Sigmoid colon (tissue), 7 donors: ENCODE results near the gene RAB36. TPM values are rescaled to one million over a fixed set of nuclear protein-coding genes. Genes with fewer than 3 reads are reported as not detected.

Experiments used
- DNase-seq: peaks from one replicate; pipeline ENCODE4 v3.0.0-alpha.2; 2019
- H3K27ac ChIP-seq, 4 donors: fragments of 200-600 bp; sonication (generic); one replicate each; pipeline ENCODE4 v1.5.1; 2016 to 2019; ENCODE audit warnings: mild to moderate bottlenecking in 1 of 4
- H3K27me3 ChIP-seq, 3 donors: fragments of 200-600 bp; sonication (generic); one replicate each; pipeline ENCODE4 v1.5.1; 2019; ENCODE audit warnings: mild to moderate bottlenecking in 1 of 3
- H3K36me3 ChIP-seq, 4 donors: fragments of 200-600 bp; sonication (generic); one replicate each; pipeline ENCODE4 v1.5.1; 2016 to 2019
- H3K4me1 ChIP-seq, 4 donors: fragments of 200-600 bp; sonication (generic); one replicate each; pipeline ENCODE4 v1.5.1; 2017 to 2019
- H3K4me3 ChIP-seq, 4 donors: fragments of 200-600 bp; sonication (generic); one replicate each; pipeline ENCODE4 v1.5.1; 2017 to 2019; ENCODE audit warnings: mild to moderate bottlenecking in 2 of 4, moderate library complexity in 1 of 4
- H3K9me3 ChIP-seq, 4 donors: fragments of 200-600 bp in 3 of 4; sonication (generic) in 3 of 4; one replicate each; pipeline versions ENCODE4 v1.5.1 to v1.6.1; 2013 to 2019
- EP300 ChIP-seq, 4 donors: sonication (generic); formaldehyde crosslinking; IDR thresholded peaks; one replicate each; pipeline ENCODE4 v1.6.1; 2017; ENCODE audit warnings: antibody characterized with exemption in 4 of 4
- POLR2A ChIP-seq, 2 donors: fragments of 450-650 bp; IDR thresholded peaks; one replicate each; pipeline ENCODE4 v1.6.1; 2016; ENCODE audit warnings: antibody characterized with exemption in 2 of 2, mild to moderate bottlenecking in 2 of 2, moderate library complexity in 2 of 2
- POLR2AphosphoS5 ChIP-seq, 4 donors: sonication (generic); formaldehyde crosslinking; IDR thresholded peaks; one replicate each; pipeline ENCODE4 v1.6.1; 2017; ENCODE audit warnings: antibody characterized with exemption in 4 of 4
- WGBS, 2 donors: extraction: QIAGEN DNeasy Blood & Tissue Kit; methylation state at CpG; one replicate each; pipeline ENCODE4 v1.1.7; 2013; 5-methylcytosine and 5-hydroxymethylcytosine counted together
- intact Hi-C: fragments of 100-400 bp; cut with DNase I; formaldehyde crosslinking; loops from one replicate; pipeline ENCODE4 v1.15.1; 2023
- polyA plus RNA-seq, 3 donors: library from polyadenylated mRNA; stranded (reverse); fragments of 200-250 nt; gene quantifications; one replicate each; pipeline ENCODE4 v1.2.3, GENCODE V29; 2013
- total RNA-seq, 4 donors: library from RNA; depleted of rRNA; stranded (reverse); fragments of >200 nt; gene quantifications; one replicate each; pipeline ENCODE4 v1.1.0, GENCODE V29; 2016
- TF ChIP-seq, protein P1 (sequence below), 4 experiments: fragments of 450-650 bp in 3 of 4; fragments of 200-600 bp in 1 of 4; IDR thresholded peaks; one replicate each; pipeline ENCODE4 v1.5.1; 2016 to 2019; ENCODE audit warnings: antibody characterized with exemption in 4 of 4, mild to moderate bottlenecking in 3 of 4, moderate library complexity in 2 of 4
- donor health status: healthy with polysubstance abuse.
- donor health status: Bipolar disorder and iron deficiency.
- donor health status: healthy.

Gene RAB36
- total and polyA plus RNA-seq, 7 donors = 0.23 to 5.3 (median 2.1) TPM

DNA sequence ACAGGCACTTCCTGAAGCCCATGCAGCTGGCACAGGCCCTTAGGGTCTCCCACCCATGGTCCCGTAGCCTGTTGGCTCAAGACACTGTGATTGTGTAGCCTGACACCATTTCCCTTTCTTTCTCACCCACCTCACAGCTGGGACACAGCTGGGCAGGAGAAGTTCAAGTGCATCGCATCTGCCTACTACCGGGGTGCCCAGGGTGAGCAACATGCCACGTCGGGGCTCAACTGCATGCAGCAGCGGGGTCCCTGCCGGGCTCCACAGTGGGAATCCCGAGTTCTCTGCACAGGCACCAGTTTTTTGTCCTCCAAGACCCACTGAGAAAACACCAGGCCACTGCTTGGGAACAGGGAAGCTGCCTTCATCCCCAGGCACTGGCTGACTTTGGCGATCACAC lies 10.6 kb downstream of the RAB36 start:
- Histone ChIP-seq H3K27me3 (no peaks in the 10 kb centered on the region), H3K9me3 (no peaks in the 10 kb centered on the region), H3K4me1 (no peaks in the 10 kb centered on the region), H3K36me3 (peaks cover 0 to 50% (median 3%) of the 10 kb centered on the region in 4 donors), H3K27ac (no peak overlapping the region), H3K4me3 (no peak overlapping the region)
- DNase-seq = no peak
- intact Hi-C loops = no loop called here
- WGBS, 2 donors = 91 to 95% methylated on average over 9 of the region's 9 CpGs
- TF ChIP-seq POLR2A (IDR thresholded peaks at IDR 0.05) (no peak), EP300 (IDR thresholded peaks at IDR 0.05) (no peak), POLR2AphosphoS5 (IDR thresholded peaks at IDR 0.05) (no peak)
- TF ChIP-seq, protein P1, sequence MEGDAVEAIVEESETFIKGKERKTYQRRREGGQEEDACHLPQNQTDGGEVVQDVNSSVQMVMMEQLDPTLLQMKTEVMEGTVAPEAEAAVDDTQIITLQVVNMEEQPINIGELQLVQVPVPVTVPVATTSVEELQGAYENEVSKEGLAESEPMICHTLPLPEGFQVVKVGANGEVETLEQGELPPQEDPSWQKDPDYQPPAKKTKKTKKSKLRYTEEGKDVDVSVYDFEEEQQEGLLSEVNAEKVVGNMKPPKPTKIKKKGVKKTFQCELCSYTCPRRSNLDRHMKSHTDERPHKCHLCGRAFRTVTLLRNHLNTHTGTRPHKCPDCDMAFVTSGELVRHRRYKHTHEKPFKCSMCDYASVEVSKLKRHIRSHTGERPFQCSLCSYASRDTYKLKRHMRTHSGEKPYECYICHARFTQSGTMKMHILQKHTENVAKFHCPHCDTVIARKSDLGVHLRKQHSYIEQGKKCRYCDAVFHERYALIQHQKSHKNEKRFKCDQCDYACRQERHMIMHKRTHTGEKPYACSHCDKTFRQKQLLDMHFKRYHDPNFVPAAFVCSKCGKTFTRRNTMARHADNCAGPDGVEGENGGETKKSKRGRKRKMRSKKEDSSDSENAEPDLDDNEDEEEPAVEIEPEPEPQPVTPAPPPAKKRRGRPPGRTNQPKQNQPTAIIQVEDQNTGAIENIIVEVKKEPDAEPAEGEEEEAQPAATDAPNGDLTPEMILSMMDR (IDR thresholded peaks at IDR 0.05) = no peak

DNA sequence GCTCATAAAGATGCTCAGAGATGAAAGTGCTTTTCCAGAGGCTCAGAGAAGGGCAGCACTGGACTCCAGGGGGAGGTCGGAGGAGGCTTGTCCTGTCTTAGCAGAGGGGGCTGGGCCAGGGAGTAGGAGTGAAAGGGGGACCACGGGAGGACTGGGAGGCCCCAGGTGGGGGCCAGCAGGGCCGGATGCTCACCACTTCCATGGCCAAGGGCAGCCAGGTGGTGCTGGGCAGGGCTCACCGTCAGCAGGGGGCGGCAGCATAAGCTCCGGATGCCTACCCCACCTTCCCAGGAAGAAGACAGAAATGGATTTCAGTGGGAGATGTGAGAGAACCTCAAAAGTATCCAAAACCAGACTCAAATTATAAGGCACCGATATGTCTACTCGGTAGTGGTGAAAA lies 11.0 kb downstream of the RAB36 start:
- H3K9me3 ChIP-seq = no peaks in the 10 kb centered on the region
- no peaks in the 10 kb centered on the region for H3K27me3 ChIP-seq
- peaks cover 0 to 50% (median 3%) of the 10 kb centered on the region in 4 donors for H3K36me3 ChIP-seq
- no peak overlapping the region for H3K4me3 ChIP-seq
- no peak overlapping the region for H3K27ac ChIP-seq
- DNase-seq = no peak
- 51 to 62% methylated on average over 8 of the region's 8 CpGs for WGBS, 2 donors
- H3K4me1 ChIP-seq = no peaks in the 10 kb centered on the region
- intact Hi-C loops = no loop called here
- TF ChIP-seq EP300 (IDR thresholded peaks at IDR 0.05) (no peak), POLR2AphosphoS5 (IDR thresholded peaks at IDR 0.05) (no peak), POLR2A (IDR thresholded peaks at IDR 0.05) (no peak)
- TF ChIP-seq, protein P1 (IDR thresholded peaks at IDR 0.05) = no peak

DNA sequence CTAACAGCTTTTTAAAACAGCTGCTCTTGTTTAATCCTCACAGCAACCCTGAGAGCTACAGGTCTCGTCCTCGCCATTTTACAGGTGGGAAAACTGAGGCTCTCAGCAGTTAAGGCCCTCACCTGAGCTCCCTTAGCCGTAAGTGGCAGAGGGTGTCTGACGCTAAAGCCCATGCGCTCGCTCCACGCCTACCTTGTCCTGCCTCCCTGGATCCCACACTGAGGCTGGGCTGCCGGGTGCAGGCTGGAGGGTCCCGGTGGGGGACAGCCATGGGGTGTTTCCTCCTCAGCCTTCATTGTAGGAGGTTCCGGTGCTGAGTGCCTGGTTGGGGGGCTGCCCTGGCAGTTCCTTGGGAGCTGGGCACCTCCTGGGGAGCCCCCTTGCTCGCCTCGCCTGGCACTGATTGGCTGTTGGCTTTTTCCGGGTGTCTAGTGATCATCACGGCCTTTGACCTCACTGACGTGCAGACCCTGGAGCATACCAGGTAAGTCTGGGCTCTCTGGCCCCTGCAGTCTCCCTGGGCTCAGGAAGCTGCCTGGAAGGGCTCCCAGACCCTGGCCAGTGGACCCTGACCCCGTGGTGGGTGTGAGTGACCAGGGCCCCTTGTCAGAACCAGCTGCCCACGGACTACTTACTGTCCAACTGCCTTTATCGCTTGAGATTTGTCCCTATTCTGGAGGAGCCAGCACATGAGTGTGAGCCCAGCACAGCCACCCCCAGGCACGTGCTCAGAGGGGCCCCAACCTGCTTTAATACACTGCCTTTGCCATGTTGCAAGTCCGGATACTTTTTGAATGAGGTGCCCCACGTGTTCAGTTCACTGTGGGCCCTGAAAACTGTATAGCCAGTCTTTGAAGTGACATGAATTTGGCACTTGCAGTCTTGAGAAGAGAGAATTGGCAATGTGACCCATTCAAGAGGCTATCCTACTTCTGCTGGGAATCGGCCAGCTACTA lies 12.6 kb downstream of the RAB36 start:
- H3K27me3 ChIP-seq = no peaks in the 10 kb centered on the region
- 65 to 88% methylated on average over 22 of the region's 22 CpGs for WGBS, 2 donors
- intact Hi-C loops = no loop called here
- no peak overlapping the region for H3K4me3 ChIP-seq
- TF ChIP-seq, protein P1 (IDR thresholded peaks at IDR 0.05) = no peak
- TF ChIP-seq POLR2A (IDR thresholded peaks at IDR 0.05) = no peak
- no peak for TF ChIP-seq POLR2AphosphoS5 (IDR thresholded peaks at IDR 0.05)
- no peak for TF ChIP-seq EP300 (IDR thresholded peaks at IDR 0.05)
- H3K9me3 ChIP-seq = no peaks in the 10 kb centered on the region
- peaks cover 0 to 42% (median 2%) of the 10 kb centered on the region in 4 donors for H3K36me3 ChIP-seq
- H3K27ac ChIP-seq = no peak overlapping the region
- no peak for DNase-seq
- peaks cover 0 to under 1% (median 0%) of the 10 kb centered on the region in 4 donors for H3K4me1 ChIP-seq

DNA sequence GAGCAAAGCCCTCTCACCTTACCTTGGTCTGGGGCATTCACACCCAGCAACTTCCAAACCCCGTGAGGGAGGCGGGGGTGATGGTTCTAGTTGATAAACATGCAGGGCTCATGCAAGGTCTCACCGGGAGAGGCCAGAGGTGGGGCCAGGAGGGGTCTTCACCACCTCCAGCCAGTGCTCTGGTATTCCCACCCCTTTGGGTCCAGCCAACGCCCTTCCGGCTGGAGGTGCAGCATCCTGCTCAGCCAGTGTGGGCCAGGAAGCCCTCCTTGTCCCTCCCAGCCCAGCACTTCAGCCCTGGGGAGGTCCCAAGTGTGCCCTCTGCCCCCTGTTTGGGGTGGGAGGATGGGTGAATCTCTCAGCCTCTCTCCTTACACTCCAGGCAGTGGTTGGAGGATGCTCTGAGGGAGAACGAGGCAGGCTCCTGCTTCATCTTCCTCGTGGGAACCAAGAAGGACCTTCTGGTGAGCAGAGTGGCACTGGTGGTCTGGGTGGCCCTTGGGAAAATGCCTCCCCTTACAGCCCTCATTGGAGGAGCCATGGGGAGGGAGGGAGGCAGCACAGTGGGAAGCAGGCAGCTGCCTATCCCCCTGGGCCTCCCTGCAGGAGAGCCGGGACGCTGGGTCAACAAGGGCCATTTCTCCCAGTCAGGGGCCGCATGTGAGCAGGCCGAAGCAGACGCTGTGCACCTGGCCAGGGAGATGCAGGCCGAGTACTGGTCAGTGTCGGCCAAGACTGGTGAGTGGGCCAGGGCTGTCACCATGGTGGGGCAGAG lies 13.4 kb downstream of the RAB36 start:
- Histone ChIP-seq H3K9me3 (no peaks in the 10 kb centered on the region), H3K4me1 (peaks cover 0 to 9% (median 4%) of the 10 kb centered on the region in 4 donors), H3K27me3 (no peaks in the 10 kb centered on the region), H3K4me3 (no peak overlapping the region), H3K36me3 (peaks cover 0 to 35% (median 0%) of the 10 kb centered on the region in 4 donors), H3K27ac (no peak overlapping the region)
- 89 to 92% methylated on average over 14 of the region's 14 CpGs for WGBS, 2 donors
- intact Hi-C loops = no loop called here
- TF ChIP-seq, protein P1 (IDR thresholded peaks at IDR 0.05) = no peak
- TF ChIP-seq POLR2A (IDR thresholded peaks at IDR 0.05) (no peak), POLR2AphosphoS5 (IDR thresholded peaks at IDR 0.05) (no peak), EP300 (IDR thresholded peaks at IDR 0.05) (no peak)
- DNase-seq = no peak
